PC-3 (cell line): ENCODE data around the gene PDE11A. TPM values are rescaled to one million over a fixed set of nuclear protein-coding genes. Genes with fewer than 3 reads are reported as not detected.

Experiments used
- ATAC-seq: fragments of 200-7000 bp; cut with Tn5 transposase; 2 replicates; pipeline ENCODE4 v1.9.1; 2020; ENCODE audit warnings: mild to moderate bottlenecking, moderate library complexity
- BruUV-seq: library from RNA; stranded (reverse); fragments of 400-500 nt; replicated peaks from 2 replicates; lab custom pipeline; 2021; lab: Mats Ljungman, UMichigan
- CTCF ChIA-PET: fragments of 300-600 bp; sonication (Branson Sonifier 250); formaldehyde crosslinking; loops from one replicate; lab custom pipeline; 2022; ENCODE audit warnings: antibody characterized with exemption; lab: Charles Lee
- POLR2A ChIA-PET: fragments of 300-600 bp; sonication (Branson Sonifier 250); formaldehyde crosslinking; loops from one replicate; lab custom pipeline; 2022; ENCODE audit warnings: antibody characterized with exemption; ENCODE audit not compliant: unreplicated experiment; lab: Charles Lee
- DNase-seq: peaks from one replicate; pipeline ENCODE4 v3.0.0-alpha.2; 2015
- H2AFZ ChIP-seq: fragments of 300-600 bp; sonication (generic); 2 replicates; pipeline ENCODE4 v1.6.0; 2016; ENCODE audit warnings: antibody characterized with exemption, low read length
- H3F3A ChIP-seq: fragments of 300-600 bp; sonication (generic); one replicate; pipeline ENCODE4 v1.6.0; 2017; ENCODE audit warnings: antibody characterized with exemption, low read length, control low read depth, mild to moderate bottlenecking; ENCODE audit not compliant: unreplicated experiment
- H3K27ac ChIP-seq: fragments of 300-600 bp; sonication (generic); 2 replicates; pipeline ENCODE4 v1.5.1; 2016; ENCODE audit warnings: mild to moderate bottlenecking, low read length
- H3K27me3 ChIP-seq: fragments of 300-600 bp; sonication (generic); 2 replicates; pipeline ENCODE4 v1.6.1; 2016; ENCODE audit warnings: low read length, mixed read lengths
- H3K36me3 ChIP-seq: fragments of 300-600 bp; sonication (generic); 2 replicates; pipeline ENCODE4 v1.6.1; 2016; ENCODE audit warnings: low read depth, mixed run types, low read length, mixed read lengths
- H3K4me1 ChIP-seq: fragments of 300-600 bp; sonication (generic); 2 replicates; pipeline ENCODE4 v1.5.1; 2016; ENCODE audit warnings: low read length; ENCODE audit not compliant: insufficient read depth
- H3K4me2 ChIP-seq: fragments of 300-600 bp; sonication (generic); 2 replicates; pipeline ENCODE4 v1.6.0; 2016; ENCODE audit warnings: low read length
- H3K4me3 ChIP-seq: fragments of 300-600 bp; sonication (generic); 2 replicates; pipeline ENCODE4 v1.5.1; 2016; ENCODE audit warnings: mild to moderate bottlenecking, low read length, mixed read lengths
- H3K79me2 ChIP-seq: fragments of 300-600 bp; sonication (generic); 2 replicates; pipeline ENCODE4 v1.6.1; 2017; ENCODE audit warnings: low read length, mixed read lengths
- H3K9ac ChIP-seq: fragments of 300-600 bp; sonication (generic); 2 replicates; pipeline ENCODE4 v1.6.0; 2016; ENCODE audit warnings: mild to moderate bottlenecking, low read length
- H3K9me2 ChIP-seq: fragments of 300-600 bp; sonication (generic); replicated peaks from 2 replicates; pipeline ENCODE4 v1.6.1; 2016; ENCODE audit warnings: mixed run types, low read length, mixed read lengths
- H3K9me3 ChIP-seq: fragments of 300-600 bp; sonication (generic); 2 replicates; pipeline ENCODE4 v1.6.1; 2016; ENCODE audit warnings: low read length, mixed read lengths
- H4K20me1 ChIP-seq: fragments of 300-600 bp; sonication (generic); 2 replicates; pipeline ENCODE4 v1.6.1; 2016; ENCODE audit warnings: low read length, mixed read lengths
- EZH2 ChIP-seq: fragments of 300-600 bp; sonication (generic); IDR thresholded peaks from one replicate; pipeline ENCODE4 v1.6.1; 2017; ENCODE audit warnings: antibody characterized with exemption, mild to moderate bottlenecking, low read length; ENCODE audit not compliant: unreplicated experiment
- EZH2phosphoT487 ChIP-seq: fragments of 300-600 bp; sonication (generic); IDR thresholded peaks from 2 replicates; pipeline ENCODE4 v1.6.1; 2018; ENCODE audit warnings: mild to moderate bottlenecking, antibody characterized with exemption, low read length, borderline replicate concordance
- intact Hi-C: fragments of 100-400 bp; cut with micrococcal nuclease; formaldehyde crosslinking; loops from 2 replicates; pipeline ENCODE4 v1.9.0; 2023
- total RNA-seq: library from RNA; depleted of rRNA; stranded (reverse); fragments of >200 nt; gene quantifications from 2 replicates; pipeline ENCODE4 v1.2.3, GENCODE V29; 2014
- TF ChIP-seq, protein P1 (sequence below): fragments of 300-600 bp; sonication (generic); conservative IDR thresholded peaks from 2 replicates; pipeline ENCODE4 v1.5.1; 2017; ENCODE audit warnings: antibody characterized with exemption, low read depth, mild to moderate bottlenecking, low read length

The PDE11A gene
- total RNA-seq, 1 experiment from 2014 or later: 0.15 TPM

DNA sequence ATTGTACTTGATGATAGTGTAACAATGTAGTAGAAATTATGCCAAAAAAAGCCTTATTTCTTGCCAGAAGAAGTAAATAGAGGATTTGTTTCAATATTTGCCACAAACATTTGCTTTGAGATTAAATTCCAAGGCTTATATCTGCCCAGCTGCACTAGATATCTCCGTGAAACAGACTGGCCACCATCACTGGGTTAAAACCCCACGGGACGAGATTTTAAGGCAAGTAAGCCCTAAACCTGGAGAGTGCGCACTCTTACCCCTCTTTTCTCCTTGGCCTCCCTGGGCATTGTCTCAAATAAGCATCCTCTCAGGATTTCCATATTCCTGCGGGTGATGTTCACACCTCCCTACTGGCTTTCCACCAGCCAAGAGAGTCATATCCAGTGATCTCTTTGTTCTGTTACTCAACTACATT lies 345.6 kb downstream of the PDE11A start:
- ChIA-PET CTCF (interaction anchor here (0.6 kb wide), 1 partner anchor 12 kb away, joined by 3 read pairs; no protein-coding TSS in a partner anchor), POLR2A (no interaction called here)
- Histone ChIP-seq H3K36me3 (no peaks in the 10 kb centered on the region), H3K4me3 (no peak overlapping the region), H3K9me2 (no peaks in the 10 kb centered on the region), H3K9ac (no peak overlapping the region), H3K79me2 (no peaks in the 10 kb centered on the region), H3F3A (no peaks in the 10 kb centered on the region), H4K20me1 (no peaks in the 10 kb centered on the region), H3K27ac (no peak overlapping the region), H3K4me2 (no peak overlapping the region), H3K4me1 (no peaks in the 10 kb centered on the region), H2AFZ (no peak overlapping the region), H3K27me3 (peaks cover 52% of the 10 kb centered on the region), H3K9me3 (no peaks in the 10 kb centered on the region)
- no peak for ATAC-seq
- BruUV-seq: no TSS peak
- TF ChIP-seq EZH2phosphoT487 (no peak), EZH2 (no peak)
- TF ChIP-seq, protein P1, sequence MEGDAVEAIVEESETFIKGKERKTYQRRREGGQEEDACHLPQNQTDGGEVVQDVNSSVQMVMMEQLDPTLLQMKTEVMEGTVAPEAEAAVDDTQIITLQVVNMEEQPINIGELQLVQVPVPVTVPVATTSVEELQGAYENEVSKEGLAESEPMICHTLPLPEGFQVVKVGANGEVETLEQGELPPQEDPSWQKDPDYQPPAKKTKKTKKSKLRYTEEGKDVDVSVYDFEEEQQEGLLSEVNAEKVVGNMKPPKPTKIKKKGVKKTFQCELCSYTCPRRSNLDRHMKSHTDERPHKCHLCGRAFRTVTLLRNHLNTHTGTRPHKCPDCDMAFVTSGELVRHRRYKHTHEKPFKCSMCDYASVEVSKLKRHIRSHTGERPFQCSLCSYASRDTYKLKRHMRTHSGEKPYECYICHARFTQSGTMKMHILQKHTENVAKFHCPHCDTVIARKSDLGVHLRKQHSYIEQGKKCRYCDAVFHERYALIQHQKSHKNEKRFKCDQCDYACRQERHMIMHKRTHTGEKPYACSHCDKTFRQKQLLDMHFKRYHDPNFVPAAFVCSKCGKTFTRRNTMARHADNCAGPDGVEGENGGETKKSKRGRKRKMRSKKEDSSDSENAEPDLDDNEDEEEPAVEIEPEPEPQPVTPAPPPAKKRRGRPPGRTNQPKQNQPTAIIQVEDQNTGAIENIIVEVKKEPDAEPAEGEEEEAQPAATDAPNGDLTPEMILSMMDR: no peak
- DNase-seq: no peak
- intact Hi-C loops: loop anchor here (10.0 kb wide), 2 partner anchors 92 to 312 kb away; no protein-coding TSS in a partner anchor

DNA sequence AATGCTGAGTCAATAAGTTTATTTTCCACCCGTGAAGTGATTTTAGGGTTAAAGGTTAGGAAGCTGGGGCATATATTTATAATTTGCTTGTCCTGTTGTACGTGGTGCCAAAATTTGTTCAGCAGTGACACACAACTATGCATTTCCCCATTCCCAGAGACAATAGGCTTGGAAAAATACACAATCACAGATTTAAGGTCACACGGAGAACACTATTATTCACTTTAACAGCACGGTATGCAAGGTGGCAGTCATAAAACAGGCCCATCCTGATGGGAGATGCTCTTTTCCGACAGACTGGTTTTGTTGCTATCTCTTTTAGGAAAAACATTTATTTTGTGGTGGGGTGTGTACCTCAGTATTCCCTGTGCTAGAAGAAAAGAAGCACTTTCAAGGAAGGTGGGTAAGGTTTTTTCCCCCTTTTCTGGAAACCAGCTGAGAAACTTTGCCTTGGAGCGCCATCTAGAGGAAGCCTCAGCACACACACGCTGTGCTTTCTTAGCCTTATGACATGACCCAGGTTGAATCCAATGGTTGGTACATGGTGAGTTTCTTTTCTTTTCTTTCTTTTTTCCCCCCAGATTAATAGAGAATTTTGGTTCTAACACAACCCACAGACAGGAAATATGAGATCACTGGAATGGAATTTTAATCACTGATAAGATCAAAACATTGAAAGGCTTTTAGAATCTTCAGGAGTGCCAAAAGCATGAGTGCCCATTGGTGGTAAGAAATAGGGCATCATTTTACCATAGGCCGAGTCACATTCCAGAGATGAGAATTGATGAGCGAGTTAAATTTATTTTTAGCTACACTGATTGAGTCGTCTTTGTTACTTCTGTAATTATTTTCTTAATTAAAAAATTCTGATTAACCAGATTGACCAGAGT lies 347.9 kb downstream of the PDE11A start:
- ChIA-PET CTCF (interaction anchor here (0.7 kb wide), 1 partner anchor 235 kb away, joined by 3 read pairs; no protein-coding TSS in a partner anchor), POLR2A (no interaction called here)
- no peak overlapping the region for H3K27ac ChIP-seq
- no peaks in the 10 kb centered on the region for H3K36me3 ChIP-seq
- BruUV-seq: no TSS peak
- DNase-seq: peak; percentile 62
- H3K4me1 ChIP-seq: no peaks in the 10 kb centered on the region
- no peaks in the 10 kb centered on the region for H3K79me2 ChIP-seq
- H3K9me2 ChIP-seq: no peaks in the 10 kb centered on the region
- intact Hi-C loops: loop anchor here (1.0 to 10.0 kb wide), 4 partner anchors 90 to 389 kb away; no protein-coding TSS in a partner anchor
- H4K20me1 ChIP-seq: no peaks in the 10 kb centered on the region
- no peaks in the 10 kb centered on the region for H3K9me3 ChIP-seq
- H3F3A ChIP-seq: no peaks in the 10 kb centered on the region
- peak; percentile 81 for ATAC-seq
- H3K4me2 ChIP-seq: 0 out of 2 replicates have a peak overlapping the region, but pooled peaks have one; percentile 16
- no peak for TF ChIP-seq EZH2
- TF ChIP-seq EZH2phosphoT487: no peak
- TF ChIP-seq, protein P1: peak; percentile 95
- H2AFZ ChIP-seq: no peak overlapping the region
- H3K27me3 ChIP-seq: peaks cover 52% of the 10 kb centered on the region
- H3K9ac ChIP-seq: no peak overlapping the region
- H3K4me3 ChIP-seq: no peak overlapping the region
